Loucy (cell line): ENCODE measurements around the gene CRYGC.

Experiments used
- H2AFZ ChIP-seq: fragments of 200-600 bp; sonication (generic); 2 replicates; pipeline ENCODE4 v1.6.0; 2016; ENCODE audit warnings: antibody characterized with exemption, mild to moderate bottlenecking, low read length, moderate library complexity
- H3F3A ChIP-seq: fragments of 200-600 bp; 2 replicates; pipeline ENCODE4 v1.6.0; 2016; ENCODE audit warnings: antibody characterized with exemption, low read depth, mild to moderate bottlenecking
- H3K27me3 ChIP-seq: fragments of 200-600 bp; sonication (generic); 2 replicates; pipeline ENCODE4 v1.6.1; 2014; ENCODE audit warnings: low read length, mild to moderate bottlenecking; ENCODE audit not compliant: insufficient read depth, poor library complexity, severe bottlenecking
- H3K36me3 ChIP-seq: fragments of 200-600 bp; sonication (generic); 2 replicates; pipeline ENCODE4 v1.6.1; 2016; ENCODE audit warnings: low read length; ENCODE audit not compliant: insufficient read depth
- H3K4me1 ChIP-seq: fragments of 200-600 bp; sonication (generic); 2 replicates; pipeline ENCODE4 v1.5.1; 2014; ENCODE audit warnings: low read length, mild to moderate bottlenecking; ENCODE audit not compliant: insufficient read depth, poor library complexity, severe bottlenecking
- H3K4me2 ChIP-seq: fragments of 200-600 bp; sonication (generic); 2 replicates; pipeline ENCODE4 v1.6.0; 2014; ENCODE audit warnings: antibody characterized with exemption, low read length, low read depth, mild to moderate bottlenecking; ENCODE audit not compliant: poor library complexity, severe bottlenecking
- H3K4me3 ChIP-seq: fragments of 200-600 bp; sonication (generic); 2 replicates; pipeline ENCODE4 v1.5.1; 2014; ENCODE audit warnings: low read length, mild to moderate bottlenecking, mixed read lengths; ENCODE audit not compliant: poor library complexity, severe bottlenecking
- H3K79me2 ChIP-seq: fragments of 200-600 bp; sonication (generic); 2 replicates; pipeline ENCODE4 v1.6.1; 2014; ENCODE audit warnings: low read length; ENCODE audit not compliant: insufficient read depth
- H3K9ac ChIP-seq: fragments of 200-600 bp; sonication (generic); 2 replicates; pipeline ENCODE4 v1.6.0; 2014; ENCODE audit warnings: mild to moderate bottlenecking, low read depth, low read length, moderate library complexity; ENCODE audit not compliant: poor library complexity, severe bottlenecking
- H3K9me2 ChIP-seq: fragments of 200-600 bp; sonication (generic); replicated peaks from 2 replicates; pipeline ENCODE4 v1.6.1; 2016; ENCODE audit warnings: low read depth, low read length, mixed read lengths
- H3K9me3 ChIP-seq: fragments of 200-600 bp; sonication (generic); 2 replicates; pipeline ENCODE4 v1.6.1; 2014; ENCODE audit warnings: mild to moderate bottlenecking, antibody characterized with exemption, low read length, low read depth; ENCODE audit not compliant: insufficient read depth
- H4K20me1 ChIP-seq: fragments of 200-600 bp; sonication (generic); 2 replicates; pipeline ENCODE4 v1.6.0; 2014; ENCODE audit warnings: antibody characterized with exemption, low read length, mild to moderate bottlenecking; ENCODE audit not compliant: insufficient read depth, poor library complexity, severe bottlenecking
- EZH2phosphoT487 ChIP-seq: fragments of 200-600 bp; IDR thresholded peaks from 2 replicates; pipeline ENCODE4 v1.6.1; 2018; ENCODE audit warnings: antibody characterized with exemption, mild to moderate bottlenecking, moderate library complexity, borderline replicate concordance
- TF ChIP-seq, protein P1 (sequence below): fragments of 200-600 bp; sonication (generic); conservative IDR thresholded peaks from 2 replicates; pipeline ENCODE4 v1.5.1; 2014; ENCODE audit warnings: mild to moderate bottlenecking, antibody characterized with exemption, low read length

CRYGC gene

DNA sequence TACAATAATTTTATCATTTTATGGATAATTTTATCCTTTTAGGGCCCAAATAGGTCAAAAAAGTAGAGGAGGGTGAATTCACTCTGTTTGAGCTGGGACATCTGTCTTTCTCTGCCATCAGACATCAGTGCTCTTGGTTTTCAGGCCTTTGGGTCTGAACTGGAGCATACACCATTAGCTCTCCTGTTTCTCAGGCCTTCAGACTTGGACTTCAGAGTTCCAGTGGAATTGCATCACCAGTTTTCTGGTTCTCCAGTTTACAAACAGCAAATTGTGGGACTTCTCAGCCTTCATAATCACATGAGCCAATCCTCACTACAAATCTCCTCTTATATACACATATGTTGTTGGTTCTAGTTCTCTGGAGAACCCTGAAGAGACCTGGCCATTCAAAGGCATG lies 39.2 kb downstream of the CRYGC start:
- Histone ChIP-seq H2AFZ (no peak overlapping the region), H3F3A (no peaks in the 10 kb centered on the region), H4K20me1 (no peaks in the 10 kb centered on the region), H3K9me3 (no peaks in the 10 kb centered on the region), H3K4me2 (no peak overlapping the region), H3K9ac (no peak overlapping the region), H3K27me3 (no peaks in the 10 kb centered on the region), H3K79me2 (no peaks in the 10 kb centered on the region), H3K9me2 (no peaks in the 10 kb centered on the region), H3K4me1 (no peaks in the 10 kb centered on the region), H3K4me3 (no peak overlapping the region), H3K36me3 (no peaks in the 10 kb centered on the region)
- no peak for TF ChIP-seq EZH2phosphoT487

- H3K4me3 ChIP-seq: no peak overlapping the region
- H2AFZ ChIP-seq: no peak overlapping the region
- no peaks in the 10 kb centered on the region for H3F3A ChIP-seq
- H3K4me1 ChIP-seq: no peaks in the 10 kb centered on the region
- no peak overlapping the region for H3K9ac ChIP-seq
- TF ChIP-seq EZH2phosphoT487: no peak
- TF ChIP-seq, protein P1, sequence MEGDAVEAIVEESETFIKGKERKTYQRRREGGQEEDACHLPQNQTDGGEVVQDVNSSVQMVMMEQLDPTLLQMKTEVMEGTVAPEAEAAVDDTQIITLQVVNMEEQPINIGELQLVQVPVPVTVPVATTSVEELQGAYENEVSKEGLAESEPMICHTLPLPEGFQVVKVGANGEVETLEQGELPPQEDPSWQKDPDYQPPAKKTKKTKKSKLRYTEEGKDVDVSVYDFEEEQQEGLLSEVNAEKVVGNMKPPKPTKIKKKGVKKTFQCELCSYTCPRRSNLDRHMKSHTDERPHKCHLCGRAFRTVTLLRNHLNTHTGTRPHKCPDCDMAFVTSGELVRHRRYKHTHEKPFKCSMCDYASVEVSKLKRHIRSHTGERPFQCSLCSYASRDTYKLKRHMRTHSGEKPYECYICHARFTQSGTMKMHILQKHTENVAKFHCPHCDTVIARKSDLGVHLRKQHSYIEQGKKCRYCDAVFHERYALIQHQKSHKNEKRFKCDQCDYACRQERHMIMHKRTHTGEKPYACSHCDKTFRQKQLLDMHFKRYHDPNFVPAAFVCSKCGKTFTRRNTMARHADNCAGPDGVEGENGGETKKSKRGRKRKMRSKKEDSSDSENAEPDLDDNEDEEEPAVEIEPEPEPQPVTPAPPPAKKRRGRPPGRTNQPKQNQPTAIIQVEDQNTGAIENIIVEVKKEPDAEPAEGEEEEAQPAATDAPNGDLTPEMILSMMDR: no peak
- H3K27me3 ChIP-seq: no peaks in the 10 kb centered on the region
- H3K9me2 ChIP-seq: no peaks in the 10 kb centered on the region
- no peaks in the 10 kb centered on the region for H4K20me1 ChIP-seq
- H3K9me3 ChIP-seq: no peaks in the 10 kb centered on the region
- H3K4me2 ChIP-seq: no peak overlapping the region
- H3K79me2 ChIP-seq: no peaks in the 10 kb centered on the region
- H3K36me3 ChIP-seq: no peaks in the 10 kb centered on the region
These were observed 43.6 kb downstream of the CRYGC start for GRCh38 chr2:208086029-208086428.

DNA sequence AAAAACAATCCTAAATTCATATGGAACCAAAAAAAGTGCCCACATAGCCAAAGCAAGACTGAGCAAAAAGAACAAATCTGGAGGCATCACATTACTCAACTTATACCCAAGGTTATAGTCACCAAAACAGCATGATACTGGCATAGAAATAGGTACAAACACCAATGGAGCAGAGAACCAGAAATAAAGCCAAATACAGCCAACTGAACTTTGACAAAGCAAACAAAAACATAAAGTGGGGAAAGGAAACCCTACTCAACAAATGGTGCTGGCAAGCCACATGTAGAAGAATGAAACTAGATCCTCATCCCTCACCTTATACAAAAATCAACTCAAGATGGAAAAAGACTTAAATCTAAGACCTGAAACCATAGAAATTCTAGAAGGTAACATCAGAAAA lies 45.8 kb downstream of the CRYGC start:
- H2AFZ ChIP-seq: no peak overlapping the region
- no peaks in the 10 kb centered on the region for H3K27me3 ChIP-seq
- H3K9me3 ChIP-seq: no peaks in the 10 kb centered on the region
- TF ChIP-seq, protein P1: no peak
- TF ChIP-seq EZH2phosphoT487: no peak
- H3K4me3 ChIP-seq: no peak overlapping the region
- no peaks in the 10 kb centered on the region for H4K20me1 ChIP-seq
- H3F3A ChIP-seq: no peaks in the 10 kb centered on the region
- no peak overlapping the region for H3K4me2 ChIP-seq
- no peaks in the 10 kb centered on the region for H3K9me2 ChIP-seq
- H3K36me3 ChIP-seq: no peaks in the 10 kb centered on the region
- no peaks in the 10 kb centered on the region for H3K79me2 ChIP-seq
- no peaks in the 10 kb centered on the region for H3K4me1 ChIP-seq
- no peak overlapping the region for H3K9ac ChIP-seq
